ENCODE results near the gene UBAP1L. TPM values are rescaled to one million over a fixed set of nuclear protein-coding genes. Genes with fewer than 3 reads are reported as not detected.

Gene UBAP1L
- total and polyA plus RNA-seq, 2 donors (not counting 3 experiments of a cell fraction or from before 2014, with no cell fraction given): 1.9 to 5.0 TPM

DNA sequence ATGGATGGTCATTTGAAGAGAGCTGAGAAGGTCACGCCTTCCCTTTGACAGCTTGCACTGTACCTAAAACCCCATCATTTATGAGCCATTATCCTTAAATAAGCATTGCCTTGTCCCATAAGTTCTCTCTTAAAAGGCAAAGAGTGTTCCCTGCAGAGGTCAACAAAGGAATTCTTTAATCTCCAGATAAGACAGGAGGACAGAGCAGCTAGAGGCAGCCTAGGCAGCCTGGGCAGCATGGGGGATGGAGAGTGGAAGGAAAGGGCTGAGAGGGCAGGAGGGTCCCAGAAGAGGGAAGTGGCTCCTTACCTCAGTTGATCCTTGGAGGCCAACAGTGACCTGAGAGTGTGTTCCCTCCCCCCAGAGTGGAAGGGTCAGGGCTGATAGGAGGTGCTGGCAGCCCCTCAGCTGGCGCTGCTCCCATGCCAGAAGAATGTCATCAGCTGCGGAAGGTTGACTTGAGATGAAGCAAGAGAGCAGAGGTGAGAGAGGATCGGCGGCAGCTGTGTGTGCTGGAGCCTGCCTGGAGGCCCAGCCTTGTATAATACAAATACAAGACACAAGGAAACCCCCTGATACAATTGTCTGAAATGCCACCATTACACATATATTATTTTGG, 25.7 kb downstream of the UBAP1L start:
- Histone ChIP-seq H3K9me1 (replicated peaks; ENCODE audit: control insufficient read depth, extremely low read depth, insufficient read depth, low read length) (no peaks in the 10 kb centered on the region), H3K79me2 (ENCODE audit: control insufficient read depth, insufficient read depth, low read length) (no peaks in the 10 kb centered on the region), H3K27ac (ENCODE audit: insufficient read depth, low read depth, low read length) (no peak overlapping the region), H4K20me1 (replicated peaks; ENCODE audit: control insufficient read depth, extremely low read depth, insufficient read depth, low read length) (no peaks in the 10 kb centered on the region), H3K4me2 (ENCODE audit: insufficient read depth, low read length) (no peak overlapping the region), H3K9me3 (replicated peaks; ENCODE audit: control insufficient read depth, insufficient read depth, low read length) (no peaks in the 10 kb centered on the region), H3K36me3 (ENCODE audit: control insufficient read depth in 2 of 2, extremely low read depth in 1 of 2, insufficient read depth in 2 of 2, low read length in 2 of 2) (no peaks in the 10 kb centered on the region), H3K4me3 (replicated peaks in 1 of 3; ENCODE audit: insufficient read depth in 1 of 3, low read depth in 1 of 3, low read length in 3 of 3) (no peak overlapping the region), H3K27me3 (ENCODE audit: control insufficient read depth in 2 of 2, insufficient read depth in 2 of 2, low read length in 2 of 2) (peaks cover 4 to 9% of the 10 kb centered on the region in 2 experiments), H3K9ac (replicated peaks; ENCODE audit: extremely low read depth, insufficient read depth, low read length) (no peak overlapping the region), H3K4me1 (ENCODE audit: control insufficient read depth, extremely low read depth, insufficient read depth, low read length) (no peaks in the 10 kb centered on the region), H2AFZ (ENCODE audit: low read depth, low read length) (no peak overlapping the region)
- no peak for TF ChIP-seq CTCF (IDR thresholded peaks at IDR 0.05; ENCODE audit: extremely low read depth in 1 of 2, insufficient read depth in 1 of 2, low read depth in 1 of 2, low read length in 2 of 2)
- TF ChIP-seq POLR2A (IDR thresholded peaks at IDR 0.05; ENCODE audit: low read depth, low read length): no peak
- TF ChIP-seq EZH2 (IDR thresholded peaks at IDR 0.05; ENCODE audit: borderline replicate concordance, low read depth, low read length, severe bottlenecking): no peak
- no peak for TF ChIP-seq FOS (IDR thresholded peaks at IDR 0.05; ENCODE audit: borderline replicate concordance, insufficient read depth, low read length)
- no peak for TF ChIP-seq POLR2AphosphoS5 (IDR thresholded peaks at IDR 0.05; ENCODE audit: insufficient read depth, low read depth, low read length)
- no peak for TF ChIP-seq MYC (IDR thresholded peaks at IDR 0.05; ENCODE audit: low read depth, low read length)
- TF ChIP-seq JUN (IDR thresholded peaks at IDR 0.05; ENCODE audit: borderline replicate concordance, insufficient read depth, insufficient read length, low read depth): no peak
- no peak for TF ChIP-seq MAX (IDR thresholded peaks at IDR 0.05; ENCODE audit: insufficient read depth, insufficient read length)
- TF ChIP-seq GATA2 (IDR thresholded peaks at IDR 0.05; ENCODE audit: insufficient read depth, insufficient read length, low read depth, low read length): no peak
- FAIRE-seq (no peak), DNase-seq (ENCODE audit: low read depth, low spot score) (no peak)
- dilution Hi-C loops (cut with MboI; ENCODE audit: extremely low pct_ligation_motif_present, low sequenced_read_pairs) (no loop called here), intact Hi-C loops (cut with micrococcal nuclease) (no loop called here)
- CTCF ChIA-PET: interaction anchor here (1.2 to 8.8 kb wide), 2 partner anchors 12 to 35 kb away, joined by 3 to 64 read pairs; no protein-coding TSS in a partner anchor
- BruUV-seq (replicated peaks): no TSS peak
- POLR2A ChIA-PET: no interaction called here
